Calu3 (cell line): ENCODE data around the gene SLC35A5. TPM values are rescaled to one million over a fixed set of nuclear protein-coding genes. Genes with fewer than 3 reads are reported as not detected.

Experiments
- BruUV-seq: library from RNA; stranded (reverse); fragments of 400-500 nt; replicated peaks from 2 replicates; lab custom pipeline; 2021; lab: Mats Ljungman, UMichigan
- CTCF ChIA-PET: fragments of 300-600 bp; sonication (Branson Sonifier 250); formaldehyde crosslinking; loops from one replicate; lab custom pipeline; 2022; ENCODE audit warnings: antibody characterized with exemption; lab: Charles Lee
- DNase-seq: peaks from one replicate; pipeline ENCODE4 v3.0.0; 2022
- H3K27ac Mint-ChIP-seq: one replicate; pipeline ENCODE4 v1.8.0; 2022; ENCODE audit warnings: mixed read lengths; ENCODE audit not compliant: unreplicated experiment
- H3K27me3 Mint-ChIP-seq: one replicate; pipeline ENCODE4 v1.8.0; 2022; ENCODE audit warnings: mixed read lengths; ENCODE audit not compliant: unreplicated experiment
- H3K36me3 Mint-ChIP-seq: one replicate; pipeline ENCODE4 v1.8.0; 2022; ENCODE audit warnings: mild to moderate bottlenecking, moderate library complexity, mixed read lengths; ENCODE audit not compliant: insufficient read depth, unreplicated experiment
- H3K4me1 Mint-ChIP-seq: one replicate; pipeline ENCODE4 v1.8.0; 2022; ENCODE audit warnings: mild to moderate bottlenecking, low read depth, mixed read lengths; ENCODE audit not compliant: unreplicated experiment
- H3K4me3 Mint-ChIP-seq: one replicate; pipeline ENCODE4 v1.8.0; 2022; ENCODE audit warnings: mild to moderate bottlenecking, low read depth, moderate library complexity, mixed read lengths; ENCODE audit not compliant: unreplicated experiment
- H3K9me3 Mint-ChIP-seq: one replicate; pipeline ENCODE4 v1.8.0; 2022; ENCODE audit warnings: low read depth, mixed read lengths; ENCODE audit not compliant: unreplicated experiment
- CTCF ChIP-seq: fragments of 200-600 bp; IDR thresholded peaks from one replicate; pipeline ENCODE4 v1.8.0; 2022; ENCODE audit warnings: antibody characterized with exemption; ENCODE audit not compliant: unreplicated experiment
- intact Hi-C: fragments of 100-400 bp; cut with micrococcal nuclease; formaldehyde crosslinking; loops from one replicate; pipeline ENCODE4 v1.10.0; 2022; ENCODE audit not compliant: unreplicated experiment
- total RNA-seq: library from RNA; stranded (reverse); gene quantifications from 2 replicates; pipeline ENCODE4 v1.2.3, GENCODE V29; 2022

Gene SLC35A5
- total RNA-seq, 1 experiment from 2014 or later: 21.7 TPM

GRCh38 chr3:112611752-112612515 lies 50.1 kb downstream of the SLC35A5 start:
- intact Hi-C loops: no loop called here
- CTCF ChIA-PET: interaction anchor here (0.5 kb wide), 1 partner anchor 1838 kb away, joined by 3 read pairs; no protein-coding TSS in a partner anchor
- Mint-ChIP-seq H3K27me3 (no peaks in the 10 kb centered on the region), H3K4me1 (no peaks in the 10 kb centered on the region), H3K4me3 (no peak overlapping the region), H3K36me3 (no peaks in the 10 kb centered on the region), H3K9me3 (no peaks in the 10 kb centered on the region), H3K27ac (no peak overlapping the region)
- no TSS peak for BruUV-seq
- DNase-seq: no peak
- no peak for TF ChIP-seq CTCF

GRCh38 chr3:112615989-112616731 lies 54.3 kb downstream of the SLC35A5 start:
- H3K4me1 Mint-ChIP-seq: no peaks in the 10 kb centered on the region
- no peak overlapping the region for H3K27ac Mint-ChIP-seq
- CTCF ChIA-PET: interaction anchor here (0.6 to 0.7 kb wide), 2 partner anchors 34 to 170 kb away, joined by 4 to 8 read pairs; no protein-coding TSS in a partner anchor
- H3K36me3 Mint-ChIP-seq: no peaks in the 10 kb centered on the region
- no peak for DNase-seq
- intact Hi-C loops: no loop called here
- H3K27me3 Mint-ChIP-seq: no peaks in the 10 kb centered on the region
- H3K4me3 Mint-ChIP-seq: no peak overlapping the region
- TF ChIP-seq CTCF: no peak
- no peaks in the 10 kb centered on the region for H3K9me3 Mint-ChIP-seq
- BruUV-seq: no TSS peak

- CTCF ChIA-PET: no interaction called here
- no TSS peak for BruUV-seq
- intact Hi-C loops: no loop called here
Measured at GRCh38 chr3:112617285-112617684, 55.4 kb downstream of the SLC35A5 start.

GRCh38 chr3:112619295-112619694 lies 57.5 kb downstream of the SLC35A5 start:
- no peak overlapping the region for H3K4me3 Mint-ChIP-seq
- H3K27ac Mint-ChIP-seq: no peak overlapping the region
- DNase-seq: no peak
- no peak for TF ChIP-seq CTCF
- no peaks in the 10 kb centered on the region for H3K36me3 Mint-ChIP-seq
- H3K4me1 Mint-ChIP-seq: peaks cover 13% of the 10 kb centered on the region
- BruUV-seq: no TSS peak
- H3K9me3 Mint-ChIP-seq: no peaks in the 10 kb centered on the region
- H3K27me3 Mint-ChIP-seq: no peaks in the 10 kb centered on the region
- intact Hi-C loops: no loop called here
- CTCF ChIA-PET: interaction anchor here (0.6 kb wide), 1 partner anchor 8 kb away, joined by 7 read pairs; no protein-coding TSS in a partner anchor

More at GRCh38 chr3:112617285-112617684, 55.4 kb downstream of the SLC35A5 start:
- Mint-ChIP-seq H3K36me3 (no peaks in the 10 kb centered on the region), H3K9me3 (no peaks in the 10 kb centered on the region), H3K4me3 (no peak overlapping the region), H3K27ac (no peak overlapping the region), H3K27me3 (no peaks in the 10 kb centered on the region), H3K4me1 (no peaks in the 10 kb centered on the region)
- no peak for DNase-seq
- TF ChIP-seq CTCF: no peak
